WI38 (cell line): Measurements from ENCODE around the gene MIGA2.

Source experiments
- H3K4me3 ChIP-seq: 2 replicates; pipeline ENCODE4 v1.5.1; 2011; ENCODE audit warnings: low read depth, mild to moderate bottlenecking, control low read depth, low read length
- CTCF ChIP-seq: IDR thresholded peaks from 2 replicates; pipeline ENCODE4 v1.5.1; 2012; ENCODE audit warnings: low read depth, mild to moderate bottlenecking, control low read depth, low read length

The MIGA2 gene

GRCh38 chr9:129089246-129089645, 52.8 kb downstream of the MIGA2 start:
- no peak for TF ChIP-seq CTCF
- no peak overlapping the region for H3K4me3 ChIP-seq

- H3K4me3 ChIP-seq, result no peak overlapping the region
- no peak for TF ChIP-seq CTCF
Measured at GRCh38 chr9:129093602-129094386, 57.4 kb downstream of the MIGA2 start.

GRCh38 chr9:129094387-129095169, 58.2 kb downstream of the MIGA2 start:
- no peak for TF ChIP-seq CTCF
- H3K4me3 ChIP-seq, result no peak overlapping the region

- no peak for TF ChIP-seq CTCF
- H3K4me3 ChIP-seq, result no peak overlapping the region
Measured at GRCh38 chr9:129095170-129095667, 58.8 kb downstream of the MIGA2 start.

- no peak for TF ChIP-seq CTCF
- no peak overlapping the region for H3K4me3 ChIP-seq
Measured at GRCh38 chr9:129095908-129096307, 59.5 kb downstream of the MIGA2 start.

GRCh38 chr9:129097671-129098306, 61.4 kb downstream of the MIGA2 start:
- no peak overlapping the region for H3K4me3 ChIP-seq
- TF ChIP-seq CTCF, result no peak

GRCh38 chr9:129098328-129098727, 61.9 kb downstream of the MIGA2 start:
- TF ChIP-seq CTCF, result no peak
- no peak overlapping the region for H3K4me3 ChIP-seq
